ENCODE data around the gene COQ8B. TPM values are rescaled to one million over a fixed set of nuclear protein-coding genes. Genes with fewer than 3 reads are reported as not detected.

The COQ8B gene
- total RNA-seq, 4 donors from 2014 or later, result 34.5 to 57.7 (median 45.3) TPM

- Histone ChIP-seq H3K4me1 (peaks cover 13 to 41% (median 37%) of the 10 kb centered on the region in 4 donors), H3K4me3 (no peak overlapping the region), H3K27me3 (no peaks in the 10 kb centered on the region), H3K36me3 (peaks cover 26 to 59% (median 44%) of the 10 kb centered on the region in 4 donors), H3K9me3 (no peaks in the 10 kb centered on the region), H3K27ac (replicated peaks in 1 of 4) (peak overlapping the region; percentile 46 to 77 (median 62))
- intact Hi-C loops (cut with DNase I), result no loop called here
- DNase-seq (ENCODE audit: extremely low spot score), result no peak
- no peak for TF ChIP-seq CTCF (IDR thresholded peaks at IDR 0.05)
- 82% methylated on average over 8 of the region's 10 CpGs for WGBS
Observed at GRCh38 chr19:40741527-40742390, 25.1 kb upstream of the COQ8B start.

- TF ChIP-seq EP300 (IDR thresholded peaks at IDR 0.05) (no peak), POLR2AphosphoS5 (IDR thresholded peaks at IDR 0.05) (peak; percentile 13 to 51)
- Histone ChIP-seq H3K9me3 (no peaks in the 10 kb centered on the region), H3K4me1 (peaks cover 13 to 41% (median 35%) of the 10 kb centered on the region in 4 donors), H3K36me3 (peaks cover 36 to 69% (median 55%) of the 10 kb centered on the region in 4 donors), H3K4me3 (peak overlapping the region in 3 of 4 donors; percentile 3 to 38 (median 20)), H3K27me3 (no peaks in the 10 kb centered on the region), H3K27ac (replicated peaks in 1 of 4) (peak overlapping the region; percentile 46 to 77 (median 62))
- intact Hi-C loops (cut with DNase I), result no loop called here
- no peak for DNase-seq (ENCODE audit: extremely low spot score)
- 58% methylated on average over 5 of the region's 6 CpGs for WGBS
Observed at GRCh38 chr19:40740747-40741146, 24.1 kb upstream of the COQ8B start.

GRCh38 chr19:40739871-40740703, 23.4 kb upstream of the COQ8B start:
- peaks cover 13 to 34% (median 29%) of the 10 kb centered on the region in 4 donors for H3K4me1 ChIP-seq
- 81% methylated on average over 8 of the region's 16 CpGs for WGBS
- peak overlapping the region; percentile 46 to 77 (median 62) for H3K27ac ChIP-seq (replicated peaks in 1 of 4)
- DNase-seq (ENCODE audit: extremely low spot score), result no peak
- H3K36me3 ChIP-seq, result peaks cover 43 to 75% (median 61%) of the 10 kb centered on the region in 4 donors
- TF ChIP-seq POLR2AphosphoS5 (IDR thresholded peaks at IDR 0.05), result no peak
- no peak for TF ChIP-seq EP300 (IDR thresholded peaks at IDR 0.05)
- TF ChIP-seq CTCF (IDR thresholded peaks at IDR 0.05), result no peak
- TF ChIP-seq POLR2A (IDR thresholded peaks at IDR 0.05; ENCODE audit: low read depth), result no peak
- no peaks in the 10 kb centered on the region for H3K9me3 ChIP-seq
- peak overlapping the region in 3 of 4 donors; percentile 3 to 38 (median 20) for H3K4me3 ChIP-seq
- intact Hi-C loops (cut with DNase I), result no loop called here
- H3K27me3 ChIP-seq, result no peaks in the 10 kb centered on the region

- intact Hi-C loops (cut with DNase I), result no loop called here
- Histone ChIP-seq H3K9me3 (no peaks in the 10 kb centered on the region), H3K27me3 (no peaks in the 10 kb centered on the region), H3K4me3 (no peak overlapping the region), H3K4me1 (peaks cover 13 to 26% (median 24%) of the 10 kb centered on the region in 4 donors), H3K27ac (replicated peaks in 1 of 4) (peak overlapping the region; percentile 46 to 77 (median 62)), H3K36me3 (peaks cover 51 to 84% (median 70%) of the 10 kb centered on the region in 4 donors)
- no peak for DNase-seq (ENCODE audit: extremely low spot score)
- WGBS, result 84% methylated on average over 11 of the region's 22 CpGs
- TF ChIP-seq POLR2A (IDR thresholded peaks at IDR 0.05; ENCODE audit: low read depth), result no peak
- TF ChIP-seq EP300 (IDR thresholded peaks at IDR 0.05), result no peak
- no peak for TF ChIP-seq CTCF (IDR thresholded peaks at IDR 0.05)
- TF ChIP-seq POLR2AphosphoS5 (IDR thresholded peaks at IDR 0.05), result no peak
Observed at GRCh38 chr19:40739030-40739839, 22.5 kb upstream of the COQ8B start.
